H1 (cell line): ENCODE data around the gene PTPRC. TPM values are rescaled to one million over a fixed set of nuclear protein-coding genes. Genes with fewer than 3 reads are reported as not detected.

Source experiments
- EGR1 ChIP-seq: IDR thresholded peaks from 2 replicates; pipeline ENCODE4 v1.6.1; 2011; ENCODE audit warnings: low read depth, low read length, borderline replicate concordance
- POLR2AphosphoS5 ChIP-seq: IDR thresholded peaks from 2 replicates; pipeline ENCODE4 v1.6.1; 2011; ENCODE audit warnings: low read depth, low read length
- polyA plus RNA-seq, 7 experiments: library from polyadenylated mRNA; depleted of rRNA in 3 of 7; stranded (reverse) in 5 of 7; unstranded in 2 of 7; fragments of >200 nt in 5 of 7; fragments of 200-250 nt in 2 of 7; gene quantifications; 1 replicate in 5 of 7; 2 replicates in 1 of 7; 4 replicates in 1 of 7; pipeline versions ENCODE4 v1.2.1 to v1.2.3, GENCODE V29; 2011 to 2013; ENCODE audit warnings: missing spikeins in 2 of 7, mixed read lengths in 2 of 7
- total RNA-seq: library from RNA; stranded (reverse); fragmentation: NEBNext Ultra II Directional; extraction: Animal tissue kit (Norgen Biotek cat#: 25700); gene quantifications from 2 replicates; pipeline ENCODE4 v1.2.1, GENCODE V29; 2021

Gene PTPRC
- total and polyA plus RNA-seq, 2 of the 8 experiments (the other 6 are each of a cell fraction or from before 2014, with no cell fraction given), result 0.05 TPM; not detected in 1

DNA sequence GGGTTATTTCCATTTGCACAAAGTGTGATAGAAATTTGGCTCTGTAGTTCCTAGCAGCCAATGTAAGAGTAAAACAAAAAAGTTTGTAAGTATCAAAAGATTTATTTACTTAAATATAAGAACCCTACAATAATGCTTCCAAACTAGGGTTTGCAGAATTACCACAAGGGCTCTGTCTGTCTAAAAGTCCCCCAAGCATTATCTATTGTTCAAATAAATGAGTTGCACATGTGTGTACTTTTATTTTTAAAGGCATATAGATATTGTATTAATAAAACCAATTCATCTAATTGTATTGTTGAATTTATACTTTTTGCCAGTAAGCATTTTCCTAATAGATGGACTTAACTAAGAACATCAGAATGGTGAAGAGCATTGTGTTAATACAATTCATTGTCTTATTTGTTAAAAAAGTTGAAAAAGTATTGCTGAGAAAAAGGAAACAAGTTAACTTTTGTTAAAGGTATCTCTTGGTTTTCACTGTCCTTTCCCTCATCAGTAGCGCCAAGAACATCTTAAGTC, 863 bp upstream of the PTPRC start (continued):
- TF ChIP-seq EGR1 (no peak), POLR2AphosphoS5 (no peak)
